Effector memory CD4-positive, alpha-beta T cell (primary cell): ENCODE data around the gene VAMP4.
"Not testable (repeated sequence)": the region's sequence is repeated elsewhere in the genome, so short reads cannot be mapped to it uniquely, and the experiment has no call there.

Source experiments
- DNase-seq, 3 donors: peaks; one replicate each; pipeline ENCODE4 v3.0.0-alpha.2; 2020
- H3K27ac ChIP-seq: 2 replicates; pipeline ENCODE4 v1.7.0; 2013; ENCODE audit warnings: mild to moderate bottlenecking, low read length, moderate library complexity; ENCODE audit not compliant: insufficient read depth, poor library complexity, severe bottlenecking
- H3K27me3 ChIP-seq: replicated peaks from 2 replicates; pipeline ENCODE4 v1.7.0; 2013; ENCODE audit warnings: mild to moderate bottlenecking, low read length; ENCODE audit not compliant: insufficient read depth, control insufficient read depth, poor library complexity, severe bottlenecking
- H3K36me3 ChIP-seq: 2 replicates; pipeline ENCODE4 v1.7.0; 2013; ENCODE audit warnings: mild to moderate bottlenecking, low read length, moderate library complexity; ENCODE audit not compliant: control insufficient read depth, insufficient read depth
- H3K4me1 ChIP-seq: 2 replicates; pipeline ENCODE4 v1.7.0; 2013; ENCODE audit warnings: low read length, mild to moderate bottlenecking; ENCODE audit not compliant: control insufficient read depth, insufficient read depth, poor library complexity, severe bottlenecking
- H3K4me3 ChIP-seq: 2 replicates; pipeline ENCODE4 v1.7.0; 2013; ENCODE audit warnings: low read length, low read depth, mild to moderate bottlenecking; ENCODE audit not compliant: insufficient read depth, poor library complexity, severe bottlenecking
- H3K9me3 ChIP-seq: 2 replicates; pipeline ENCODE4 v1.7.0; 2013; ENCODE audit warnings: mild to moderate bottlenecking, low read length, moderate library complexity; ENCODE audit not compliant: control insufficient read depth

VAMP4 gene

GRCh38 chr1:171739656-171740055 lies 2.2 kb downstream of the VAMP4 start:
- H3K36me3 ChIP-seq = peaks cover 14% of the 10 kb centered on the region
- no peak overlapping the region for H3K4me3 ChIP-seq
- H3K27me3 ChIP-seq = no peaks in the 10 kb centered on the region
- no peaks in the 10 kb centered on the region for H3K9me3 ChIP-seq
- peaks cover 20% of the 10 kb centered on the region for H3K4me1 ChIP-seq
- no peak for DNase-seq
- H3K27ac ChIP-seq = peak overlapping the region; percentile 39

DNA sequence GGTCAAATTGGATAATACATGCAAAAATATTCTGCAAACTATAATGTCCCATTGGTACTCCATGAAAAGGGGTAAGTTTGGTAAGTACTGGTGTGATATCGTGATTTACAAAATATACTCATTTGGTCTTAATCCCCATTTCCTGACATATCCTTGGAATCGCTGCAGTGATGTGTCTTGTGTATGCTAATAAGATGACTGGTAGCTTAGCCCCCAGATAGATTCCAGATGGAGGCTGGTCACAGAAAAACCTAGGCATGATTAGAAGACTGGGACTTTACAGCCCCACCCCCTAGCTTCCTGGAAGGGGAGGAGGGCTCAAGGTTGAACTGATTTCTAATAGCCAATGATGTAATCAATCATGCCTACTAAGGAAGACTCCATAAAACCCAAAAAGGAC lies 3.0 kb downstream of the VAMP4 start:
- H3K27ac ChIP-seq = no peak overlapping the region
- DNase-seq = no peak

GRCh38 chr1:171736196-171736595 lies 5.7 kb downstream of the VAMP4 start:
- H3K4me1 ChIP-seq = peaks cover 11% of the 10 kb centered on the region
- DNase-seq = no peak
- no peak overlapping the region for H3K27ac ChIP-seq
- H3K4me3 ChIP-seq = no peak overlapping the region
- no peaks in the 10 kb centered on the region for H3K27me3 ChIP-seq
- no peaks in the 10 kb centered on the region for H3K9me3 ChIP-seq
- H3K36me3 ChIP-seq = peaks cover 20% of the 10 kb centered on the region

More for the DNA sequence above, 3.0 kb downstream of the VAMP4 start:
- H3K4me1 ChIP-seq = peaks cover 20% of the 10 kb centered on the region
- no peak overlapping the region for H3K4me3 ChIP-seq
- no peaks in the 10 kb centered on the region for H3K27me3 ChIP-seq
- H3K36me3 ChIP-seq = peaks cover 15% of the 10 kb centered on the region
- H3K9me3 ChIP-seq = no peaks in the 10 kb centered on the region

GRCh38 chr1:171730052-171730451 lies 11.8 kb downstream of the VAMP4 start:
- H3K9me3 ChIP-seq = no peaks in the 10 kb centered on the region
- H3K4me3 ChIP-seq = no peak overlapping the region
- H3K36me3 ChIP-seq = peaks cover 26% of the 10 kb centered on the region
- no peak overlapping the region for H3K27ac ChIP-seq
- no peak for DNase-seq
- H3K27me3 ChIP-seq = no peaks in the 10 kb centered on the region
- H3K4me1 ChIP-seq = no peaks in the 10 kb centered on the region

DNA sequence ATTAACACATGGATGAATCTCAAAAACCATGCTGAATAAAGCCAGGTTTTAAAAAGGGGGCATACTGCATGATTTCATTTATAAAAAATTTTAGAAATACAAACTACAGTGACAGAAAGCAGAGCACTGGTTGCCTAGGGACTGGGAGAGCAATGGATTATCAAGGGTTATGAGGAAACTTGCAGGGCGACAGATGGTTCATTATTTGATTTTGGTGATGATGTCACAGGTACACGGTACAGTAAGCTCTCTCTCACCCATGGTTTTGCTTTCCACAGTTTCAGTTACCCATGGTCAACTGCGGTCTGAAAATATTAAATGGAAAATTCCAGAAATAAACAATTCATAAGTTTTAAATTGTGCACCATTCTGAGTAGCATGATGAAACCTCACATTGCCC lies 14.1 kb downstream of the VAMP4 start:
- Histone ChIP-seq H3K27ac (no peak overlapping the region), H3K36me3 (peaks cover 20% of the 10 kb centered on the region), H3K9me3 (peaks cover 3% of the 10 kb centered on the region)

DNA sequence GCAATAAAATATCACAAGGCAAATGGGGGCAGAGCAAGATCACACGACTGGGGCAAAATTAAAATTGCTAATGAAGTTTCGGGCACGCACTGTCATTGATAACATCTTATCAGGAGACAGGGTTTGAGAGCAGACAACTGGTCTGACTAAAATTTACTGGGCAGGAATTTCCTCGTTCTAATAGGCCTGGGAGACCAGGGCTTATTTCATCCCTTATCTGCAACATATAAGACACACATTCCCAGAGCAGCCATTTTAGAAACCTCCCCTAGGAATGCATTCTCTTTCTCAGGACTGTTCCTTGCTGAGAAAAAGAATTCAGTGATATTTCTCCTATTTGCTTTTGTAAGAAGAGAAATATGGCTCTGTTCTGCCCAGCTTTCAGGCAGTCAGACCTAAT lies 18.7 kb downstream of the VAMP4 start:
- not testable (repeated sequence) for H3K27ac ChIP-seq, H3K4me3 ChIP-seq, H3K9me3 ChIP-seq, DNase-seq, H3K27me3 ChIP-seq, H3K4me1 ChIP-seq
- H3K36me3 ChIP-seq = peaks cover 20% of the 10 kb centered on the region

More for the DNA sequence above, 14.1 kb downstream of the VAMP4 start:
- H3K27me3 ChIP-seq = no peaks in the 10 kb centered on the region
- no peak for DNase-seq
- H3K4me1 ChIP-seq = no peaks in the 10 kb centered on the region
- no peak overlapping the region for H3K4me3 ChIP-seq

- peaks cover 3% of the 10 kb centered on the region for H3K9me3 ChIP-seq
- H3K27ac ChIP-seq = no peak overlapping the region
- H3K4me3 ChIP-seq = no peak overlapping the region
- DNase-seq = no peak
- H3K36me3 ChIP-seq = peaks cover 16% of the 10 kb centered on the region
- no peaks in the 10 kb centered on the region for H3K4me1 ChIP-seq
- H3K27me3 ChIP-seq = no peaks in the 10 kb centered on the region
These were observed 23.0 kb downstream of the VAMP4 start for GRCh38 chr1:171718848-171719247.

DNA sequence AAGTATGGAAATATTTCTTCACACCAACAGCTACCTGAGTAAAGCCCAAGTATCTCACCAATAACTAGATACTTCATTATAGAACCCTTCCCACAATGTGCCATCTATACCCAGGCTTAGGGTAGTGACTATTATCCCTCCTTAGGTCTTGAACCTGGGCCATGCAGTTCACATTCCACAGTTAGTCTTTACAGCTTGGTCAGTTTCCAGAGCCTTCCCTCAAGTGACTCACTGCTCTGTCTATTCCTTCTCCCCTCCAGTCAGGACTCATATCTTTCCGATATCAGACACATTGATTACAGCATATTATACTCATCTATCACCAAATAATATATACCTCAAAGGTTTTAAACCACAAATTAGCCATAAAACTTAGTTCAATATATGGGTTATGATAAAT lies 23.6 kb downstream of the VAMP4 start:
- peaks cover 3% of the 10 kb centered on the region for H3K9me3 ChIP-seq
- no peaks in the 10 kb centered on the region for H3K4me1 ChIP-seq
- H3K36me3 ChIP-seq = peaks cover 16% of the 10 kb centered on the region
- H3K27ac ChIP-seq = no peak overlapping the region
- H3K4me3 ChIP-seq = no peak overlapping the region
- no peak for DNase-seq
- no peaks in the 10 kb centered on the region for H3K27me3 ChIP-seq

DNA sequence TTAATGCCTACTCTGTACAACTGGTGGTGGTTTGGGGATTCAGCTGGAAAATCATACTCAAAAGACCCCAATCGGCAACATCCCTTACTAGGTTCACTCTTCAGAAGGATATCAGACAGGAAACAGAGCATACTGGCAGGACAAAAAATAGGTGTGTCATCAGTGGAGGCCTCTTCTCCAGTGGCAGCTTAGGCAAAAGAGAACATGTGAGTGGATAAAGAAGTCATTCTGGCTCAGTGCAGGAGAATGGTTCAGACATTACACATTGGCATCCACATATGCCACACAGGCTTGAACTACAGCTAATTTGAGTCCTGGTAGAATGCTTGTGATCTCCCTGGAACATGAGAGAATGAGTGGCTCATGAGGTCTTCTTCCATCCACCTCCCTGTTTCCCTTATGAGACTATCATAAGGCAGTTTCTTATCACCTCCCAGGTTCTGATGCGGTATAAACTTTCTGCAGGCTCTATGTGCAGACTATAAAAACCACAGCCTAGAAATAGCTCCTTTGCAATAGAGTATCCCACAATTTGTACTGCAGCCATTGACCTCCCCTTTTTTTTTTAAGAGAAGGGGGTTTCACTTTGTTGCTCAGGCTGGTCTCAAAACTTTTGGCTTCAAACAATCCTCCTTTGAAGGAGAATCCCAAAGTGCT lies 24.7 kb downstream of the VAMP4 start:
- DNase-seq = no peak
- Histone ChIP-seq H3K4me1 (no peaks in the 10 kb centered on the region), H3K27me3 (no peaks in the 10 kb centered on the region), H3K4me3 (no peak overlapping the region), H3K36me3 (peaks cover 16% of the 10 kb centered on the region), H3K27ac (no peak overlapping the region), H3K9me3 (no peaks in the 10 kb centered on the region)

DNA sequence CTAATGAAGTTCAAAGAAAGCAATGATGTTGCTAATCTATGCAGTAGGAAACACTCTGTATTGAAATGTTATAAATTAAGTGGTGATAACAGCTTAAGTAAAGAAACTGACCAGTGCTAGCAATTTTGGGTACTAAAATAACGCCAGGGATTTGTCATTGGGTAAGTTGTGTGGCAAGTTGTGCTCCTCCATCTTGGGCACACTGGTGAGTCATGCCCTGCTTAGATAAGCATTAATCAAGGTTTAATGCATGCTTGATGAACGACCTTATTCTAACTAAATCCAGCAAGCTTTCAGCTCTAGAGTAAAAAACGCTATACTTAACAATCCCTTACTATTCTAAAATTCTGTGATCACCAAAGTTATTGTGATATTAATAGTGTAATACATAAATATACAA lies 25.2 kb downstream of the VAMP4 start:
- no peak for DNase-seq
- no peak overlapping the region for H3K27ac ChIP-seq
- H3K27me3 ChIP-seq = no peaks in the 10 kb centered on the region
- no peaks in the 10 kb centered on the region for H3K4me1 ChIP-seq
- H3K9me3 ChIP-seq = no peaks in the 10 kb centered on the region
- no peak overlapping the region for H3K4me3 ChIP-seq
- H3K36me3 ChIP-seq = peaks cover 16% of the 10 kb centered on the region
